Measurements from ENCODE around the gene NMT2. TPM values are rescaled to one million over a fixed set of nuclear protein-coding genes. Genes with fewer than 3 reads are reported as not detected.

NMT2 gene
- total RNA-seq, 1 experiment from 2014 or later, result 14.3 TPM

- peaks cover 16% of the 10 kb centered on the region for H3K4me1 ChIP-seq (ENCODE audit: control insufficient read depth, insufficient read depth, low read length)
- in situ Hi-C loops (cut with HindIII; ENCODE audit: low pct_unique_long_range_greater_than_20kb, low sequenced_read_pairs) (no loop called here), intact Hi-C loops (cut with micrococcal nuclease; ENCODE audit: unreplicated experiment) (no loop called here)
- TF ChIP-seq POLR2AphosphoS5 (IDR thresholded peaks at IDR 0.05; ENCODE audit: low read depth, low read length) (no peak), SIN3A (IDR thresholded peaks at IDR 0.05; ENCODE audit: borderline replicate concordance, insufficient read depth, low read depth, low read length) (no peak), REST (IDR thresholded peaks at IDR 0.05; ENCODE audit: insufficient read depth in 1 of 2, low read depth in 2 of 2, low read length in 1 of 2) (no peak), CTCF (IDR thresholded peaks at IDR 0.05) (no peak), TCF7L2 (IDR thresholded peaks at IDR 0.05; ENCODE audit: low read depth, low read length) (no peak)
- H3K27me3 ChIP-seq (ENCODE audit: control insufficient read depth, insufficient read depth, low read length), result no peaks in the 10 kb centered on the region
- peak overlapping the region; percentile 48; the same call in 1 of the 2 replicates for H3K27ac ChIP-seq (ENCODE audit: low read length)
- H3K4me3 ChIP-seq (ENCODE audit: low read depth in 2 of 2, low read length in 2 of 2), result no peak overlapping the region
- no peaks in the 10 kb centered on the region for H3K9me3 ChIP-seq (ENCODE audit: control insufficient read depth, insufficient read depth, low read depth, low read length)
- POLR2A ChIA-PET, result no interaction called here
- DNase-seq (ENCODE audit: low read depth, low spot score) (no peak), ATAC-seq (no peak)
- BruUV-seq (replicated peaks), result no TSS peak
- no peaks in the 10 kb centered on the region; the same call in 1 of the 2 replicates for H3K36me3 ChIP-seq (ENCODE audit: control insufficient read depth, insufficient read depth, low read length)
- CTCF ChIA-PET, result no interaction called here
These were observed 1.3 kb upstream of the NMT2 start for GRCh38 chr10:15169555-15170401.

- ChIA-PET POLR2A (no interaction called here), CTCF (interaction anchor here (0.6 to 0.8 kb wide), 4 partner anchors 11 to 585 kb away, joined by 4 to 5 read pairs (median 4); no protein-coding TSS in a partner anchor)
- in situ Hi-C loops (cut with HindIII; ENCODE audit: low pct_unique_long_range_greater_than_20kb, low sequenced_read_pairs) (no loop called here), intact Hi-C loops (cut with micrococcal nuclease; ENCODE audit: unreplicated experiment) (no loop called here)
- peak overlapping the region; percentile 17 to 35; a peak in 2 of 4 replicates for H3K4me3 ChIP-seq (ENCODE audit: low read depth in 2 of 2, low read length in 2 of 2)
- TF ChIP-seq POLR2AphosphoS5 (IDR thresholded peaks at IDR 0.05; ENCODE audit: low read depth, low read length) (no peak), REST (IDR thresholded peaks at IDR 0.05; ENCODE audit: insufficient read depth in 1 of 2, low read depth in 2 of 2, low read length in 1 of 2) (no peak), CTCF (IDR thresholded peaks at IDR 0.05) (no peak), TCF7L2 (IDR thresholded peaks at IDR 0.05; ENCODE audit: low read depth, low read length) (no peak), SIN3A (IDR thresholded peaks at IDR 0.05; ENCODE audit: borderline replicate concordance, insufficient read depth, low read depth, low read length) (no peak)
- no peaks in the 10 kb centered on the region for H3K27me3 ChIP-seq (ENCODE audit: control insufficient read depth, insufficient read depth, low read length)
- BruUV-seq (replicated peaks), result no TSS peak
- H3K9me3 ChIP-seq (ENCODE audit: control insufficient read depth, insufficient read depth, low read depth, low read length), result no peaks in the 10 kb centered on the region
- no peaks in the 10 kb centered on the region; the same call in 1 of the 2 replicates for H3K36me3 ChIP-seq (ENCODE audit: control insufficient read depth, insufficient read depth, low read length)
- peaks cover 16% of the 10 kb centered on the region for H3K4me1 ChIP-seq (ENCODE audit: control insufficient read depth, insufficient read depth, low read length)
- DNase-seq (ENCODE audit: low read depth, low spot score), result no peak
- H3K27ac ChIP-seq (ENCODE audit: low read length), result peak overlapping the region; percentile 48; the same call in 1 of the 2 replicates
- ATAC-seq, result peak; percentile 85
These were observed 477 bp upstream of the NMT2 start for GRCh38 chr10:15168786-15169554.

Data from Panc1 (cell line).